AG10803 (cell line): Measurements from ENCODE around the gene PPFIA1.
A peak's percentile ranks its signal among the peaks of the same experiment; 100 is the strongest.

Experiments
- DNase-seq: peaks from one replicate; pipeline ENCODE4 v3.0.0; 2010; ENCODE audit warnings: low read depth
- H3K4me3 ChIP-seq: 2 replicates; pipeline ENCODE4 v1.5.1; 2011; ENCODE audit warnings: mild to moderate bottlenecking, low read length, control low read depth
- TF ChIP-seq, protein P1 (sequence below): conservative IDR thresholded peaks from 2 replicates; pipeline ENCODE4 v1.5.1; 2011; ENCODE audit warnings: mild to moderate bottlenecking, low read length, control low read depth, inconsistent platforms

Gene PPFIA1

DNA sequence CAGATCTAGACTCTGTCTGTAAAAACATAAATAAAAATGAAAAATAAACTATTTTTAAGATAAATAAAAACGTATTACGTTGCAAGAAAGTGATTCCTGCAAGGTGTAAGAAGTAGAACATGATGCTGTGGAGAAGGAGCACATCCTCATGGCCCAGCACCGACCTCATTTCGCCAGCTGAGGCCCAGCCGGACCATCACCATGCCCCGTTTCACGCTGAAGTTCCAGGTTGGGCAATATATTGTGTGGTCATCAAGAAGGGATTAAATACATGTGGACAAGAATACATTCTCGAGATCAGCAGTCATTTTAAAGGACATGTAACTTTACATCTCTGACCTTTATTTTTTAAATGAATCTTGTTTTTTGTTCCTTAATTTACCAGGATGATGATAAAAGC, 107.2 kb downstream of the PPFIA1 start:
- TF ChIP-seq, protein P1, sequence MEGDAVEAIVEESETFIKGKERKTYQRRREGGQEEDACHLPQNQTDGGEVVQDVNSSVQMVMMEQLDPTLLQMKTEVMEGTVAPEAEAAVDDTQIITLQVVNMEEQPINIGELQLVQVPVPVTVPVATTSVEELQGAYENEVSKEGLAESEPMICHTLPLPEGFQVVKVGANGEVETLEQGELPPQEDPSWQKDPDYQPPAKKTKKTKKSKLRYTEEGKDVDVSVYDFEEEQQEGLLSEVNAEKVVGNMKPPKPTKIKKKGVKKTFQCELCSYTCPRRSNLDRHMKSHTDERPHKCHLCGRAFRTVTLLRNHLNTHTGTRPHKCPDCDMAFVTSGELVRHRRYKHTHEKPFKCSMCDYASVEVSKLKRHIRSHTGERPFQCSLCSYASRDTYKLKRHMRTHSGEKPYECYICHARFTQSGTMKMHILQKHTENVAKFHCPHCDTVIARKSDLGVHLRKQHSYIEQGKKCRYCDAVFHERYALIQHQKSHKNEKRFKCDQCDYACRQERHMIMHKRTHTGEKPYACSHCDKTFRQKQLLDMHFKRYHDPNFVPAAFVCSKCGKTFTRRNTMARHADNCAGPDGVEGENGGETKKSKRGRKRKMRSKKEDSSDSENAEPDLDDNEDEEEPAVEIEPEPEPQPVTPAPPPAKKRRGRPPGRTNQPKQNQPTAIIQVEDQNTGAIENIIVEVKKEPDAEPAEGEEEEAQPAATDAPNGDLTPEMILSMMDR = no peak
- no peak overlapping the region for H3K4me3 ChIP-seq
- no peak for DNase-seq

DNA sequence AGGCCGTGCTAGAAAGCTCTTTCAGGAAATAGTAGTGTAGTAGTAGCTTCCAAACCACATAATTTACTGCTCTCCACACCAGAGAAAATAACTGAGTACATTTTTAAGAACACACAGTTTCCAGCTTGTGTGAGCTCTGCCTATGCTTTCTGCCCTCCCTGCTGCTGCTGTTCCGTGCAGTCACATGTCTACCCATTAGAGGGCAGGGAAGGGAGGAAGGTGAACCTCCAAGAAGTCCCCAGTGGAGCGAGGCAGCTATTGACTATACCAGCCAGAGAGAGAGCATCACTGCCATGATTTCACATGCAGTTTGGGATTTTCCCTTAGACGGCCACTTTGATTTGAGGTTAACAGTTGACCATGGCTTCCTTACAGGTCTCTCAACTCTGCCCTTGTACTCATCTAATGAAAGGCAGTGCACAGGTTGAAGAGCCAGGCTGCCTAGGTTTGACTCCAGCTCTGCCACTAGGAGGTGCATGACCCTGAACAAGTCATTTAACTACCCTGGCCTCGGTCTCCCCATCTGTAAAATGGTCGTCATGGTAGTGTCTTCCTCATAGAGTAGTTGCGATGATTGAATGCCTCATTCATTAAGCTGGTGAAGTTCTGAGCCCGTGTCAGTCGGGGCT, 108.1 kb downstream of the PPFIA1 start:
- no peak overlapping the region for H3K4me3 ChIP-seq
- DNase-seq = no peak
- TF ChIP-seq, protein P1 = no peak

DNA sequence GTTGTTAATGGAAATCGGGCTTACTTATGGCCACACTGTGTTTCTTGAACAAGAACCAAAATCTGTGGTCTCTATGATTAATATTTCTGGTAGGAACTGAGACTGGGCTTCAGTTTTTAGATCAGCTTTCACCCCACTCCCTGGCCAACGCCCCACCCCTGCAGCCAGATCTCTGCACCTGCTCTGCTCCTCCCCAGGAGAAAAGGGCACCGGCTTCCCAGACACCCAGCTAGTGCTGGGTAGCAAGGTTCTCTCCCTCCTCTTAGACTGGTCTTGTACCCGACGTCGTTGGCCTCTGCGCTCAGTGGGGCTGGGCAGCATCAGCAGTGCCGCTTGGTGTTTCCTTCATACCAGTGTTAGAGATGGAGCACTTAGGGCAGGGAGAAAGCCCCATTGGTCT, 110.9 kb downstream of the PPFIA1 start:
- TF ChIP-seq, protein P1 = no peak
- H3K4me3 ChIP-seq = no peak overlapping the region
- DNase-seq = no peak

DNA sequence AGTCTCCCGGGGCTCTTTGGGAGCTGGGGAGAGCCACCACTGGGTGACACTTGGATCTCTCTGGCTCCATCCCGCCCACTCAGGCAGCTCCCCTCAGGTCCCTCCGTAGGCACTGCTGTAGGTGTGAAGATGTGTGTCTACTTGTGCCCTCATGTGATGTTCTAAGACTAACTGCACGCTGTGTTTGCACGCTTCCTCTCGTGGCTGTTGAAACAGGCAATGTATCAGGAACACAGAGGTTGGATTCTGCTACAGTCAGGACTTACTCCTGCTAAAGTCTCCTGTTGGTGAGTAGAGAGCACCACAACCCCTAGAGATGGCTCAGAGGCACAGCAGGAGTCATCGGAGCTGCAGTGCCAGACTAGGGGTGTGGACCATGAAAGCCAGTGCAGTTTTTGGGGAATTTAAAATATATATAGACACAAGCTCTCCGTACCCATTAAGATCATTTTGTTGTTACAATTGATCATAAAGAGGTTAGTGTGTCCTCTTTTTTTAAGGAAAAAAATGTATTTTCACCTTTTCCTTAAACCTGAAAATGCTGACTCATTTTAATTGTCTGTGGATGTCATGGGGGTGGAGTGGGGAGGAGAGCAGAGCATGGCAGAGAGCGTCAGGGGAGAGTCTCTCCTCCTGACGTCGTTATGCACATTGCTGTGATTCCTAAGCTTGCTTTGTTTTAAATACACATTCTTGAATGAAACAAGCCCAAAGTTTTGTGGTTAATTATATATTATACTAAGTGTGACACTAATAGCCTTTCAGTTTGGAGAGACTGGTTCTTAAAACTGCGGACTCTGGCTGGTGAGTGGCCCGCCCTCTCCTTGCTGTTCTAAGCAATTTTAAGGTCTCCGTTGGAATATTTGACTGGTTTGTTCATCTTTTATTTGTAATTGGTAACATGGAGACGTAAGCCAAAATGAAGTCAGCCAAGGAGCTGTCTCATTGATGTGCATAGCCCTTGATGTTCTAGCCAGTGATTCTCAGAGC, 111.7 kb downstream of the PPFIA1 start:
- H3K4me3 ChIP-seq = no peak overlapping the region
- peak; percentile 91 for DNase-seq
- TF ChIP-seq, protein P1 = peak; percentile 48

DNA sequence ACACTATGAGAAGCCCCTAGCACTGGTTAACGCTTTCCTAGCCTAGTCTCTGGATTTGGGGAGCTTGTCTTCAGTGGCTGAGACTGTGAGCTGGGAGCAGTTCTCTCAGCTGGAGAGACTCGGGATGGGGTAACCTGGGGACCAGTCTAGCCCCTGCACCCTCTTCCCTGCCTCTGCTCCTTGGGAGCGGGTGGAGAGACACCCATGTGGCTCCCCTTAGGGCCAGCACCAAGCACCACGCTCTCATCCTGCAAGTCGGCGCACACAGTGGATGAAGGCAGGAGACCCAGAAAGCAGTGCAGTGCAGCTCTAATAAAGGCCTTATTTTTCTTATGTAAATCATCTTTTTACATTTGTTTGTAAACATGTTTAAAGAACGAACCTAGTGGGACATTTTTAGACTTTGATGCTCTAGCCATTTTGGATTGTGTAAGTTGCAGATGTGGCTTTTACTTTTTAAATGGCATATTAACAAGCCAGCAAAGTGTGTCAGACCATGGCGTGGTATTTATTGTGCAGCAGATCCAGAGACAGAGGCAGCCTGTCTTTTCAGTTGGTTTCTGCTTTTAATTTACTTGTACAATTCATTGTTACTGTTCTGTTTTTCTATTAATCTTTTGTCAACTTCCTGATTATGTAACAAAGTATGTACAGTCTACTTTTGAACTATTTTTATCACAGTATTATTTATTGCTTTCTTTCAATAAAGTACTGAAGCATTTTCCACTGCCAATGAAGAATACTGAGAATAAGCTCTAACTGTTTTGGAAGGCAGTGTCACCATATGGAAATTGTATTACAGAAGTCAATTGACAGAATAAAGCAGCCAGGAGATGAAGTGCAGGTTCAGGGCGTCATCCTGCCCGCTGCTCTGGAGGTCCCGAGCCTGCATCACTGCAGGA, 113.4 kb downstream of the PPFIA1 start:
- H3K4me3 ChIP-seq = no peak overlapping the region
- DNase-seq = peak; percentile 70
- TF ChIP-seq, protein P1 = no peak

DNA sequence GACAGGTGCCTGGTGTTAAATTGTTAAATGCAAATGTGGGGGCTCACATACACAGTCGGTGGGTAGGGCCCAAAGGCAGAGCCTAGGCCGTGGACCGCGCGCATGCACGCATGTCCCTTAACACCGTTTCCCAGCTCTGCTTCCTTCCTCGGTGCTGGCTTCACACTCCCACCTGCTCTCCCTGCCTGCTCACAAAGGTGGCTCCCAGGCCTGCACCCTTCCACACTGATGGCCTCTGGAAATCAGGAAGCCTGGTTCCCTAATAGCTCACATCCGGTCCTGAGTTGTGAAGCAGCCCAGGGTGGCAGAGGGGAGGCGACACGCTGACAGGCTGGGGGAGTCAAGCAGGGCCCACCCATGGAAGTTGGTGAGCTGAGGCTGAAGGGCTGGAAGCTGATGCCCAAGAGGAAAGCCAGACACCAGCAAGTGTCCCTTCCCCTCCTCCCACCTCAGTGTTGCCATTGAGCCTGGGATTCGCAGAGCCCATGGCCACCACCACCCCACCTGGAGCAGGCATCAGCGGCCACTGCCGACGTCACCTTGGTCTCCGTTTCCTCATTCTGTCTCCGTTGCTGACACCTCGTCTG, 114.2 kb downstream of the PPFIA1 start:
- TF ChIP-seq, protein P1 = no peak
- DNase-seq = no peak
- H3K4me3 ChIP-seq = no peak overlapping the region
